HL-60 (cell line): ENCODE data around the gene OLFML2B.

Experiments used
- DNase-seq, 2 experiments: peaks; one replicate each; pipeline ENCODE4 v3.0.0-alpha.2; 2010 to 2020; ENCODE audit warnings: low read depth in 1 of 2, low spot score in 1 of 2
- H3K27ac ChIP-seq: fragments of 250-450 bp; sonication (Bioruptor Pico); replicated peaks from 2 replicates; pipeline ENCODE4 v1.5.1; 2020; ENCODE audit warnings: mild to moderate bottlenecking, moderate library complexity
- H3K27me3 ChIP-seq: fragments of 250-450 bp; sonication (Bioruptor Pico); 2 replicates; pipeline ENCODE4 v1.5.1; 2021; ENCODE audit warnings: mild to moderate bottlenecking, moderate library complexity; ENCODE audit not compliant: insufficient read depth, poor library complexity, severe bottlenecking
- H3K4me3 ChIP-seq: replicated peaks from 2 replicates; pipeline ENCODE4 v1.5.1; 2011; ENCODE audit warnings: mild to moderate bottlenecking, control low read depth, low read length; ENCODE audit not compliant: insufficient read depth
- CTCF ChIP-seq: IDR thresholded peaks from one replicate; pipeline ENCODE4 v1.5.1; 2011; ENCODE audit warnings: low read length, control low read depth, inconsistent platforms; ENCODE audit not compliant: insufficient read depth
- GABPA ChIP-seq: IDR thresholded peaks from 2 replicates; pipeline ENCODE4 v1.6.1; 2012; ENCODE audit warnings: low read depth
- POLR2AphosphoS5 ChIP-seq: IDR thresholded peaks from 2 replicates; pipeline ENCODE4 v1.6.1; 2012; ENCODE audit warnings: low read depth
- REST ChIP-seq: IDR thresholded peaks from 2 replicates; pipeline ENCODE4 v1.6.1; 2012; ENCODE audit warnings: low read depth; ENCODE audit not compliant: insufficient replicate concordance
- SPI1 ChIP-seq: IDR thresholded peaks from 2 replicates; pipeline ENCODE4 v1.6.1; 2012; ENCODE audit warnings: low read depth, mild to moderate bottlenecking, borderline replicate concordance

The OLFML2B gene

GRCh38 chr1:161933592-161934588 lies 89.8 kb downstream of the OLFML2B start:
- peak in 1 of 2 experiments; percentile 33 for DNase-seq
- no peak overlapping the region for H3K27ac ChIP-seq
- H3K4me3 ChIP-seq = no peak overlapping the region
- TF ChIP-seq SPI1 (no peak), POLR2AphosphoS5 (no peak), CTCF (no peak), REST (no peak), GABPA (no peak)
- no peaks in the 10 kb centered on the region for H3K27me3 ChIP-seq
